Astrocyte of the cerebellum (primary cell): ENCODE results near the gene BACH2.

Experiments
- DNase-seq: peaks from one replicate; pipeline ENCODE4 v3.0.0-alpha.2; 2011; ENCODE audit warnings: low read depth
- H3K4me3 ChIP-seq: 2 replicates; pipeline ENCODE4 v1.5.1; 2011; ENCODE audit warnings: mild to moderate bottlenecking, low read depth, low read length, moderate library complexity
- CTCF ChIP-seq: IDR thresholded peaks from 2 replicates; pipeline ENCODE4 v1.5.1; 2012; ENCODE audit warnings: low read length, low read depth, moderate library complexity, mild to moderate bottlenecking; ENCODE audit errors: missing control alignments
- in situ Hi-C: cut with HindIII; loops from 2 replicates; pipeline ENCODE4 v1.10.0; 2017; ENCODE audit warnings: low sequenced_read_pairs

BACH2 gene

GRCh38 chr6:90319044-90319443 lies 22.4 kb upstream of the BACH2 start:
- TF ChIP-seq CTCF: no peak
- no peak overlapping the region for H3K4me3 ChIP-seq
- in situ Hi-C loops: no loop called here
- DNase-seq: no peak

GRCh38 chr6:90315986-90316385 lies 19.3 kb upstream of the BACH2 start:
- no peak for DNase-seq
- TF ChIP-seq CTCF: no peak
- in situ Hi-C loops: no loop called here

GRCh38 chr6:90315354-90315950 lies 18.8 kb upstream of the BACH2 start:
- no peak for TF ChIP-seq CTCF
- no peak for DNase-seq
- no peak overlapping the region for H3K4me3 ChIP-seq

More at GRCh38 chr6:90315986-90316385, 19.3 kb upstream of the BACH2 start:
- H3K4me3 ChIP-seq: no peak overlapping the region

GRCh38 chr6:90314514-90314913 lies 17.9 kb upstream of the BACH2 start:
- TF ChIP-seq CTCF: no peak
- H3K4me3 ChIP-seq: no peak overlapping the region
- no peak for DNase-seq
- in situ Hi-C loops: no loop called here

More at GRCh38 chr6:90315354-90315950, 18.8 kb upstream of the BACH2 start:
- in situ Hi-C loops: no loop called here

GRCh38 chr6:90311569-90311968 lies 14.9 kb upstream of the BACH2 start:
- TF ChIP-seq CTCF: no peak
- DNase-seq: no peak
- in situ Hi-C loops: no loop called here
- no peak overlapping the region for H3K4me3 ChIP-seq

- TF ChIP-seq CTCF: no peak
- in situ Hi-C loops: no loop called here
- DNase-seq: no peak
- no peak overlapping the region for H3K4me3 ChIP-seq
Measured at GRCh38 chr6:90305800-90306448, 9.3 kb upstream of the BACH2 start.
